GM23338 (cell line): ENCODE data around the gene TMEM270. TPM values are rescaled to one million over a fixed set of nuclear protein-coding genes. Genes with fewer than 3 reads are reported as not detected.

Experiments used
- ATAC-seq: fragments of 200-7000 bp; cut with Tn5 transposase; 3 replicates; pipeline ENCODE4 v1.9.1; 2020
- DNase-seq: peaks from one replicate; pipeline ENCODE4 v3.0.0-alpha.2; 2015; ENCODE audit warnings: low spot score
- H2AFZ ChIP-seq: fragments of 200-600 bp; sonication (generic); 2 replicates; pipeline ENCODE4 v1.8.0; 2016; ENCODE audit warnings: antibody characterized with exemption, mild to moderate bottlenecking, moderate library complexity
- H3F3A ChIP-seq: fragments of 200-600 bp; sonication (generic); replicated peaks from 2 replicates; pipeline ENCODE4 v1.8.0; 2017; ENCODE audit warnings: antibody characterized with exemption, mixed run types, low read depth
- H3K27ac ChIP-seq: fragments of 200-600 bp; sonication (generic); 2 replicates; pipeline ENCODE4 v1.6.1; 2016; ENCODE audit warnings: low read depth
- H3K27me3 ChIP-seq: fragments of 200-600 bp; sonication (generic); 2 replicates; pipeline ENCODE4 v1.8.0; 2016; ENCODE audit warnings: mild to moderate bottlenecking, mixed run types, moderate library complexity; ENCODE audit not compliant: insufficient read depth
- H3K36me3 ChIP-seq: fragments of 200-600 bp; sonication (generic); 2 replicates; pipeline ENCODE4 v1.8.0; 2016; ENCODE audit warnings: mild to moderate bottlenecking; ENCODE audit not compliant: insufficient read depth
- H3K4me1 ChIP-seq: fragments of 200-600 bp; sonication (generic); 2 replicates; pipeline ENCODE4 v1.8.0; 2016; ENCODE audit warnings: mild to moderate bottlenecking, moderate library complexity; ENCODE audit not compliant: insufficient read depth
- H3K4me2 ChIP-seq: fragments of 200-600 bp; sonication (generic); 2 replicates; pipeline ENCODE4 v1.7.1; 2017; ENCODE audit warnings: mixed run types
- H3K4me3 ChIP-seq: fragments of 200-600 bp; sonication (generic); 2 replicates; pipeline ENCODE4 v1.6.1; 2016; ENCODE audit warnings: mixed run types
- H3K79me2 ChIP-seq: fragments of 200-600 bp; sonication (generic); replicated peaks from 2 replicates; pipeline ENCODE4 v1.8.0; 2017; ENCODE audit warnings: mild to moderate bottlenecking; ENCODE audit not compliant: insufficient read depth
- H3K9me2 ChIP-seq: fragments of 200-600 bp; sonication (generic); 2 replicates; pipeline ENCODE4 v1.8.0; 2017; ENCODE audit not compliant: insufficient read depth
- H4K20me1 ChIP-seq: fragments of 200-600 bp; sonication (generic); replicated peaks from 2 replicates; pipeline ENCODE4 v1.8.0; 2017; ENCODE audit warnings: mild to moderate bottlenecking; ENCODE audit not compliant: insufficient read depth
- H3K27ac Mint-ChIP-seq: 2 replicates; pipeline ENCODE4 v1.8.0; 2020; ENCODE audit warnings: inconsistent platforms, mild to moderate bottlenecking, moderate library complexity, mixed read lengths
- H3K27me3 Mint-ChIP-seq: 3 replicates; pipeline ENCODE4 v1.8.0; 2022; ENCODE audit warnings: low read depth, mild to moderate bottlenecking, moderate library complexity, mixed read lengths, inconsistent platforms; ENCODE audit not compliant: insufficient read depth, poor library complexity
- H3K36me3 Mint-ChIP-seq: 3 replicates; pipeline ENCODE4 v1.8.0; 2021; ENCODE audit warnings: low read depth, mild to moderate bottlenecking, inconsistent platforms, moderate library complexity, mixed read lengths
- H3K4me1 Mint-ChIP-seq: 3 replicates; pipeline ENCODE4 v1.8.0; 2020; ENCODE audit warnings: mild to moderate bottlenecking, inconsistent platforms, mixed read lengths
- H3K4me3 Mint-ChIP-seq: 3 replicates; pipeline ENCODE4 v1.8.0; 2021; ENCODE audit warnings: moderate library complexity, mild to moderate bottlenecking, inconsistent platforms, mixed read lengths
- H3K9me3 Mint-ChIP-seq: 3 replicates; pipeline ENCODE4 v1.8.0; 2020; ENCODE audit warnings: moderate library complexity, mild to moderate bottlenecking, inconsistent platforms, mixed read lengths
- CREB1 ChIP-seq: fragments of 250-450 bp; sonication (Bioruptor Pico); IDR thresholded peaks from 2 replicates; pipeline ENCODE4 v1.5.0; 2020; ENCODE audit warnings: low read depth, mild to moderate bottlenecking, moderate library complexity
- EZH2 ChIP-seq: fragments of 200-600 bp; sonication (generic); IDR thresholded peaks from one replicate; pipeline ENCODE4 v1.8.0; 2017; ENCODE audit warnings: antibody characterized with exemption, mild to moderate bottlenecking, low read depth; ENCODE audit not compliant: unreplicated experiment
- EZH2phosphoT487 ChIP-seq: fragments of 200-600 bp; sonication (generic); IDR thresholded peaks from one replicate; pipeline ENCODE4 v1.8.1; 2018; ENCODE audit warnings: antibody characterized with exemption; ENCODE audit not compliant: unreplicated experiment
- NANOG ChIP-seq: IDR thresholded peaks from 2 replicates; pipeline ENCODE4 v1.6.1; 2016; ENCODE audit warnings: antibody characterized with exemption, borderline replicate concordance
- STAT1 ChIP-seq: IDR thresholded peaks from one replicate; pipeline ENCODE4 v1.6.1; 2016; ENCODE audit warnings: antibody characterized with exemption; ENCODE audit not compliant: unreplicated experiment
- polyA plus RNA-seq: library from polyadenylated mRNA; unstranded; fragments of >200 nt; fragmentation: Nextera tagmentation; extraction: Ambion mirVana; gene quantifications from 2 replicates; pipeline ENCODE4 v1.2.1, GENCODE V29; 2016
- total RNA-seq: library from RNA; depleted of rRNA; stranded (reverse); fragments of >200 nt; shearing (Covaris generic); gene quantifications from 2 replicates; pipeline ENCODE4 v1.2.3, GENCODE V29; 2014
- TF ChIP-seq, protein P1 (sequence below): fragments of 250-450 bp; sonication (Bioruptor Pico); IDR thresholded peaks from 2 replicates; pipeline ENCODE4 v1.5.0; 2020; ENCODE audit warnings: mild to moderate bottlenecking, moderate library complexity
- TF ChIP-seq, protein P2 (sequence below), 2 experiments: fragments of 200-600 bp in 1 of 2; sonication (generic) in 1 of 2; conservative IDR thresholded peaks; 2 replicates each; pipeline versions ENCODE4 v1.5.1 to v1.6.1; 2016 to 2017; ENCODE audit warnings: antibody characterized with exemption in 2 of 2, low read depth in 2 of 2, mild to moderate bottlenecking in 2 of 2, moderate library complexity in 1 of 2
- TF ChIP-seq, protein P3 (sequence below): IDR thresholded peaks from one replicate; pipeline ENCODE4 v1.6.1; 2018; ENCODE audit warnings: antibody characterized with exemption; ENCODE audit not compliant: unreplicated experiment

The TMEM270 gene
- total and polyA plus RNA-seq, 2 experiments from 2014 or later = not detected

DNA sequence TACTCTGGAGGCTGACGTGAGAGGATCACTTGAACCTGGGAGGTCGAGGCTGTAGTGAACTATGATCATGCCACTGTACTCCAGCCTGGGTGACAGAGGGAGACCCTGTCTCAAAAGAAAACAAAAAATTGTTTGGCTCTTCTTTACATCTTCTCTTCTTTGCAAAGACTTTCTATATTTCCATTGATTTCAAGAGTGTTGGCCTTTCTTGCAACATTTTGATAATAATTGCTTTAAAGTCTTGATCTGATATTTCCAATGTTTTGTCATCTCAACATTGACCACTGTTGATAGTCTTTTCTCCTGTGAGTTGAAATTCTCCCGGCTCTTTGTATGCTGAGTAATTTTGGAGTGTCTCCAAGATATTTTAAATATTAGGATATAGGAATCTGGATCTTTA is 48.0 kb upstream of the TMEM270 start (continued):
- TF ChIP-seq, protein P1, sequence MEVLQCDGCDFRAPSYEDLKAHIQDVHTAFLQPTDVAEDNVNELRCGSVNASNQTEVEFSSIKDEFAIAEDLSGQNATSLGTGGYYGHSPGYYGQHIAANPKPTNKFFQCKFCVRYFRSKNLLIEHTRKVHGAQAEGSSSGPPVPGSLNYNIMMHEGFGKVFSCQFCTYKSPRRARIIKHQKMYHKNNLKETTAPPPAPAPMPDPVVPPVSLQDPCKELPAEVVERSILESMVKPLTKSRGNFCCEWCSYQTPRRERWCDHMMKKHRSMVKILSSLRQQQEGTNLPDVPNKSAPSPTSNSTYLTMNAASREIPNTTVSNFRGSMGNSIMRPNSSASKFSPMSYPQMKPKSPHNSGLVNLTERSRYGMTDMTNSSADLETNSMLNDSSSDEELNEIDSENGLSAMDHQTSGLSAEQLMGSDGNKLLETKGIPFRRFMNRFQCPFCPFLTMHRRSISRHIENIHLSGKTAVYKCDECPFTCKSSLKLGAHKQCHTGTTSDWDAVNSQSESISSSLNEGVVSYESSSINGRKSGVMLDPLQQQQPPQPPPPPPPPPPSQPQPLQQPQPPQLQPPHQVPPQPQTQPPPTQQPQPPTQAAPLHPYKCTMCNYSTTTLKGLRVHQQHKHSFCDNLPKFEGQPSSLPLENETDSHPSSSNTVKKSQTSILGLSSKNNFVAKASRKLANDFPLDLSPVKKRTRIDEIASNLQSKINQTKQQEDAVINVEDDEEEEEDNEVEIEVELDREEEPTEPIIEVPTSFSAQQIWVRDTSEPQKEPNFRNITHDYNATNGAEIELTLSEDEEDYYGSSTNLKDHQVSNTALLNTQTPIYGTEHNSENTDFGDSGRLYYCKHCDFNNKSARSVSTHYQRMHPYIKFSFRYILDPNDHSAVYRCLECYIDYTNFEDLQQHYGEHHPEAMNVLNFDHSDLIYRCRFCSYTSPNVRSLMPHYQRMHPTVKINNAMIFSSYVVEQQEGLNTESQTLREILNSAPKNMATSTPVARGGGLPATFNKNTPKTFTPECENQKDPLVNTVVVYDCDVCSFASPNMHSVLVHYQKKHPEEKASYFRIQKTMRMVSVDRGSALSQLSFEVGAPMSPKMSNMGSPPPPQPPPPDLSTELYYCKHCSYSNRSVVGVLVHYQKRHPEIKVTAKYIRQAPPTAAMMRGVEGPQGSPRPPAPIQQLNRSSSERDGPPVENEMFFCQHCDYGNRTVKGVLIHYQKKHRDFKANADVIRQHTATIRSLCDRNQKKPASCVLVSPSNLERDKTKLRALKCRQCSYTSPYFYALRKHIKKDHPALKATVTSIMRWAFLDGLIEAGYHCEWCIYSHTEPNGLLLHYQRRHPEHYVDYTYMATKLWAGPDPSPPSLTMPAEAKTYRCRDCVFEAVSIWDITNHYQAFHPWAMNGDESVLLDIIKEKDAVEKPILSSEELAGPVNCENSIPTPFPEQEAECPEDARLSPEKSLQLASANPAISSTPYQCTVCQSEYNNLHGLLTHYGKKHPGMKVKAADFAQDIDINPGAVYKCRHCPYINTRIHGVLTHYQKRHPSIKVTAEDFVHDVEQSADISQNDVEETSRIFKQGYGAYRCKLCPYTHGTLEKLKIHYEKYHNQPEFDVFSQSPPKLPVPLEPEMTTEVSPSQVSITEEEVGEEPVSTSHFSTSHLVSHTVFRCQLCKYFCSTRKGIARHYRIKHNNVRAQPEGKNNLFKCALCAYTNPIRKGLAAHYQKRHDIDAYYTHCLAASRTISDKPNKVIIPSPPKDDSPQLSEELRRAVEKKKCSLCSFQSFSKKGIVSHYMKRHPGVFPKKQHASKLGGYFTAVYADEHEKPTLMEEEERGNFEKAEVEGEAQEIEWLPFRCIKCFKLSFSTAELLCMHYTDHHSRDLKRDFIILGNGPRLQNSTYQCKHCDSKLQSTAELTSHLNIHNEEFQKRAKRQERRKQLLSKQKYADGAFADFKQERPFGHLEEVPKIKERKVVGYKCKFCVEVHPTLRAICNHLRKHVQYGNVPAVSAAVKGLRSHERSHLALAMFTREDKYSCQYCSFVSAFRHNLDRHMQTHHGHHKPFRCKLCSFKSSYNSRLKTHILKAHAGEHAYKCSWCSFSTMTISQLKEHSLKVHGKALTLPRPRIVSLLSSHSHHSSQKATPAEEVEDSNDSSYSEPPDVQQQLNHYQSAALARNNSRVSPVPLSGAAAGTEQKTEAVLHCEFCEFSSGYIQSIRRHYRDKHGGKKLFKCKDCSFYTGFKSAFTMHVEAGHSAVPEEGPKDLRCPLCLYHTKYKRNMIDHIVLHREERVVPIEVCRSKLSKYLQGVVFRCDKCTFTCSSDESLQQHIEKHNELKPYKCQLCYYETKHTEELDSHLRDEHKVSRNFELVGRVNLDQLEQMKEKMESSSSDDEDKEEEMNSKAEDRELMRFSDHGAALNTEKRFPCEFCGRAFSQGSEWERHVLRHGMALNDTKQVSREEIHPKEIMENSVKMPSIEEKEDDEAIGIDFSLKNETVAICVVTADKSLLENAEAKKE (CRISPR knock-in tag) = no peak
- no peak for TF ChIP-seq EZH2
- no peak for TF ChIP-seq STAT1
- TF ChIP-seq, protein P2, sequence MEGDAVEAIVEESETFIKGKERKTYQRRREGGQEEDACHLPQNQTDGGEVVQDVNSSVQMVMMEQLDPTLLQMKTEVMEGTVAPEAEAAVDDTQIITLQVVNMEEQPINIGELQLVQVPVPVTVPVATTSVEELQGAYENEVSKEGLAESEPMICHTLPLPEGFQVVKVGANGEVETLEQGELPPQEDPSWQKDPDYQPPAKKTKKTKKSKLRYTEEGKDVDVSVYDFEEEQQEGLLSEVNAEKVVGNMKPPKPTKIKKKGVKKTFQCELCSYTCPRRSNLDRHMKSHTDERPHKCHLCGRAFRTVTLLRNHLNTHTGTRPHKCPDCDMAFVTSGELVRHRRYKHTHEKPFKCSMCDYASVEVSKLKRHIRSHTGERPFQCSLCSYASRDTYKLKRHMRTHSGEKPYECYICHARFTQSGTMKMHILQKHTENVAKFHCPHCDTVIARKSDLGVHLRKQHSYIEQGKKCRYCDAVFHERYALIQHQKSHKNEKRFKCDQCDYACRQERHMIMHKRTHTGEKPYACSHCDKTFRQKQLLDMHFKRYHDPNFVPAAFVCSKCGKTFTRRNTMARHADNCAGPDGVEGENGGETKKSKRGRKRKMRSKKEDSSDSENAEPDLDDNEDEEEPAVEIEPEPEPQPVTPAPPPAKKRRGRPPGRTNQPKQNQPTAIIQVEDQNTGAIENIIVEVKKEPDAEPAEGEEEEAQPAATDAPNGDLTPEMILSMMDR (conservative IDR thresholded peaks at IDR 0.05; ENCODE audit: low read depth in 2 of 2) = no peak
- TF ChIP-seq EZH2phosphoT487 = no peak

DNA sequence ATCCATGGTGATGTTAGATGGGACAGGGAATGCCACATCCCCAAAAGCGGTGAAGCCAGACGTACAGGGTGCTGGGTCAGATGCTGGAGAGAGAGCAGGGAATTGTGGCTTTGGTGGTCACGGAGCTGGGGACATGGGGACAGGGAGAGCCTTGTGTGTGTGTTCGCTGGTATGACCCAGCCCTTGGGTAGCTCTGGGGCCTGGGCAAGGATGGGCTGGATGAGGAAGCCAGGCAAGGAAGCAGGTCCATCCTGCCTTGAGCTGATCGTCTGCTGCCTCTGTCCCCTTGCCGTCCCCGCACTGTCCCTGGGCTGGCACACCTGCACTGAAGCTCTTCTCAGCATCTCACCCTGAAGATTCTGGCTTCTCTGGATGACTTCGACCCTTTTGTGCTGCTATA is 45.5 kb upstream of the TMEM270 start:
- Histone ChIP-seq H3K4me1 (no peaks in the 10 kb centered on the region), H3F3A (no peaks in the 10 kb centered on the region), H3K27me3 (no peaks in the 10 kb centered on the region), H3K9me2 (no peaks in the 10 kb centered on the region), H3K79me2 (no peaks in the 10 kb centered on the region), H4K20me1 (no peaks in the 10 kb centered on the region), H2AFZ (no peak overlapping the region), H3K27ac (no peak overlapping the region), H3K36me3 (no peaks in the 10 kb centered on the region), H3K4me2 (no peak overlapping the region), H3K4me3 (no peak overlapping the region)
- peaks cover 2% of the 10 kb centered on the region; the same call in 1 of the 3 replicates for H3K9me3 Mint-ChIP-seq
- DNase-seq (no peak), ATAC-seq (no peak)
- H3K27me3 Mint-ChIP-seq = peaks cover 9% of the 10 kb centered on the region
- H3K27ac Mint-ChIP-seq = no peak overlapping the region
- H3K4me1 Mint-ChIP-seq = peaks cover 7% of the 10 kb centered on the region
- H3K4me3 Mint-ChIP-seq = no peak overlapping the region
- H3K36me3 Mint-ChIP-seq = no peaks in the 10 kb centered on the region
- no peak for TF ChIP-seq CREB1 (CRISPR knock-in tag)
- TF ChIP-seq, protein P3, sequence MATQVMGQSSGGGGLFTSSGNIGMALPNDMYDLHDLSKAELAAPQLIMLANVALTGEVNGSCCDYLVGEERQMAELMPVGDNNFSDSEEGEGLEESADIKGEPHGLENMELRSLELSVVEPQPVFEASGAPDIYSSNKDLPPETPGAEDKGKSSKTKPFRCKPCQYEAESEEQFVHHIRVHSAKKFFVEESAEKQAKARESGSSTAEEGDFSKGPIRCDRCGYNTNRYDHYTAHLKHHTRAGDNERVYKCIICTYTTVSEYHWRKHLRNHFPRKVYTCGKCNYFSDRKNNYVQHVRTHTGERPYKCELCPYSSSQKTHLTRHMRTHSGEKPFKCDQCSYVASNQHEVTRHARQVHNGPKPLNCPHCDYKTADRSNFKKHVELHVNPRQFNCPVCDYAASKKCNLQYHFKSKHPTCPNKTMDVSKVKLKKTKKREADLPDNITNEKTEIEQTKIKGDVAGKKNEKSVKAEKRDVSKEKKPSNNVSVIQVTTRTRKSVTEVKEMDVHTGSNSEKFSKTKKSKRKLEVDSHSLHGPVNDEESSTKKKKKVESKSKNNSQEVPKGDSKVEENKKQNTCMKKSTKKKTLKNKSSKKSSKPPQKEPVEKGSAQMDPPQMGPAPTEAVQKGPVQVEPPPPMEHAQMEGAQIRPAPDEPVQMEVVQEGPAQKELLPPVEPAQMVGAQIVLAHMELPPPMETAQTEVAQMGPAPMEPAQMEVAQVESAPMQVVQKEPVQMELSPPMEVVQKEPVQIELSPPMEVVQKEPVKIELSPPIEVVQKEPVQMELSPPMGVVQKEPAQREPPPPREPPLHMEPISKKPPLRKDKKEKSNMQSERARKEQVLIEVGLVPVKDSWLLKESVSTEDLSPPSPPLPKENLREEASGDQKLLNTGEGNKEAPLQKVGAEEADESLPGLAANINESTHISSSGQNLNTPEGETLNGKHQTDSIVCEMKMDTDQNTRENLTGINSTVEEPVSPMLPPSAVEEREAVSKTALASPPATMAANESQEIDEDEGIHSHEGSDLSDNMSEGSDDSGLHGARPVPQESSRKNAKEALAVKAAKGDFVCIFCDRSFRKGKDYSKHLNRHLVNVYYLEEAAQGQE = no peak
- no peak for TF ChIP-seq NANOG
